Smooth muscle cell (in vitro differentiated cells): ENCODE measurements around the gene WRNIP1. TPM values are rescaled to one million over a fixed set of nuclear protein-coding genes. Genes with fewer than 3 reads are reported as not detected.

Source experiments
- DNase-seq: peaks from one replicate; lab custom pipeline; 2025; ENCODE audit not compliant: unreplicated experiment; lab: John Stamatoyannopoulos, UW
- H2AFZ ChIP-seq: fragments of 200-600 bp; sonication (generic); 2 replicates; pipeline ENCODE4 v1.6.0; 2016; ENCODE audit warnings: antibody characterized with exemption, low read depth, mild to moderate bottlenecking
- H3F3A ChIP-seq: fragments of 200-600 bp; sonication (generic); 2 replicates; pipeline ENCODE4 v1.6.0; 2017; ENCODE audit warnings: antibody characterized with exemption, low read depth
- H3K27ac ChIP-seq: fragments of 200-600 bp; sonication (generic); 2 replicates; pipeline ENCODE4 v1.5.1; 2016; ENCODE audit warnings: low read depth, mild to moderate bottlenecking
- H3K27me3 ChIP-seq: fragments of 200-600 bp; sonication (generic); 2 replicates; pipeline ENCODE4 v1.6.1; 2016; ENCODE audit warnings: low read depth, mild to moderate bottlenecking
- H3K36me3 ChIP-seq: fragments of 200-600 bp; sonication (generic); 2 replicates; pipeline ENCODE4 v1.5.1; 2016; ENCODE audit warnings: low read depth
- H3K4me1 ChIP-seq: fragments of 200-600 bp; sonication (generic); 2 replicates; pipeline ENCODE4 v1.5.1; 2016; ENCODE audit warnings: low read depth
- H3K4me2 ChIP-seq: fragments of 200-600 bp; sonication (generic); 2 replicates; pipeline ENCODE4 v1.6.0; 2016; ENCODE audit warnings: mild to moderate bottlenecking
- H3K4me3 ChIP-seq: fragments of 200-600 bp; sonication (generic); 2 replicates; pipeline ENCODE4 v1.5.1; 2016; ENCODE audit warnings: mild to moderate bottlenecking
- H3K79me2 ChIP-seq: fragments of 200-600 bp; sonication (generic); 2 replicates; pipeline ENCODE4 v1.6.0; 2016; ENCODE audit warnings: low read depth, mild to moderate bottlenecking
- H3K9ac ChIP-seq: fragments of 200-600 bp; sonication (generic); 2 replicates; pipeline ENCODE4 v1.6.0; 2016; ENCODE audit warnings: low read depth
- H3K9me3 ChIP-seq: fragments of 200-600 bp; sonication (generic); replicated peaks from 2 replicates; pipeline ENCODE4 v1.5.1; 2016; ENCODE audit warnings: low read depth
- H4K20me1 ChIP-seq: fragments of 200-600 bp; sonication (generic); 2 replicates; pipeline ENCODE4 v1.6.0; 2016; ENCODE audit warnings: low read depth
- WGBS: methylation state at CpG from one replicate; pipeline ENCODE4 v1.1.7; 2016; ENCODE audit warnings: low lambda C conversion rate; 5-methylcytosine and 5-hydroxymethylcytosine counted together
- polyA plus RNA-seq: library from polyadenylated mRNA; unstranded; fragments of >200 nt; fragmentation: Nextera tagmentation; extraction: Ambion mirVana; gene quantifications from 2 replicates; pipeline ENCODE4 v1.2.1, GENCODE V29; 2016
- total RNA-seq: library from RNA; depleted of rRNA; stranded (reverse); fragments of >200 nt; gene quantifications from 2 replicates; pipeline ENCODE4 v1.2.3, GENCODE V29; 2014
- TF ChIP-seq, protein P1 (sequence below): fragments of 200-600 bp; sonication (generic); IDR thresholded peaks from 2 replicates; pipeline ENCODE4 v1.5.1; 2017; ENCODE audit warnings: borderline replicate concordance, mild to moderate bottlenecking, antibody characterized with exemption; ENCODE audit not compliant: insufficient read depth, poor library complexity, severe bottlenecking

Gene WRNIP1
- total and polyA plus RNA-seq, 2 experiments from 2014 or later, result 20.0 to 29.6 TPM

- peaks cover 16% of the 10 kb centered on the region for H3K4me1 ChIP-seq
- WGBS, result 64% methylated on average over 3 of the region's 3 CpGs
- H3K27ac ChIP-seq, result no peak overlapping the region
- H3K4me2 ChIP-seq, result no peak overlapping the region
- H3F3A ChIP-seq, result no peaks in the 10 kb centered on the region
- H3K4me3 ChIP-seq, result no peak overlapping the region
- H4K20me1 ChIP-seq, result peaks cover 99% of the 10 kb centered on the region
- no peaks in the 10 kb centered on the region for H3K9me3 ChIP-seq
- H3K9ac ChIP-seq, result no peak overlapping the region
- TF ChIP-seq, protein P1, sequence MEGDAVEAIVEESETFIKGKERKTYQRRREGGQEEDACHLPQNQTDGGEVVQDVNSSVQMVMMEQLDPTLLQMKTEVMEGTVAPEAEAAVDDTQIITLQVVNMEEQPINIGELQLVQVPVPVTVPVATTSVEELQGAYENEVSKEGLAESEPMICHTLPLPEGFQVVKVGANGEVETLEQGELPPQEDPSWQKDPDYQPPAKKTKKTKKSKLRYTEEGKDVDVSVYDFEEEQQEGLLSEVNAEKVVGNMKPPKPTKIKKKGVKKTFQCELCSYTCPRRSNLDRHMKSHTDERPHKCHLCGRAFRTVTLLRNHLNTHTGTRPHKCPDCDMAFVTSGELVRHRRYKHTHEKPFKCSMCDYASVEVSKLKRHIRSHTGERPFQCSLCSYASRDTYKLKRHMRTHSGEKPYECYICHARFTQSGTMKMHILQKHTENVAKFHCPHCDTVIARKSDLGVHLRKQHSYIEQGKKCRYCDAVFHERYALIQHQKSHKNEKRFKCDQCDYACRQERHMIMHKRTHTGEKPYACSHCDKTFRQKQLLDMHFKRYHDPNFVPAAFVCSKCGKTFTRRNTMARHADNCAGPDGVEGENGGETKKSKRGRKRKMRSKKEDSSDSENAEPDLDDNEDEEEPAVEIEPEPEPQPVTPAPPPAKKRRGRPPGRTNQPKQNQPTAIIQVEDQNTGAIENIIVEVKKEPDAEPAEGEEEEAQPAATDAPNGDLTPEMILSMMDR, result no peak
- H3K36me3 ChIP-seq, result peaks cover 3% of the 10 kb centered on the region
- no peak overlapping the region for H2AFZ ChIP-seq
- peaks cover 100% of the 10 kb centered on the region for H3K79me2 ChIP-seq
- DNase-seq, result no peak
- H3K27me3 ChIP-seq, result no peaks in the 10 kb centered on the region
Measured at GRCh38 chr6:2773449-2773848, 8.3 kb downstream of the WRNIP1 start.

DNA sequence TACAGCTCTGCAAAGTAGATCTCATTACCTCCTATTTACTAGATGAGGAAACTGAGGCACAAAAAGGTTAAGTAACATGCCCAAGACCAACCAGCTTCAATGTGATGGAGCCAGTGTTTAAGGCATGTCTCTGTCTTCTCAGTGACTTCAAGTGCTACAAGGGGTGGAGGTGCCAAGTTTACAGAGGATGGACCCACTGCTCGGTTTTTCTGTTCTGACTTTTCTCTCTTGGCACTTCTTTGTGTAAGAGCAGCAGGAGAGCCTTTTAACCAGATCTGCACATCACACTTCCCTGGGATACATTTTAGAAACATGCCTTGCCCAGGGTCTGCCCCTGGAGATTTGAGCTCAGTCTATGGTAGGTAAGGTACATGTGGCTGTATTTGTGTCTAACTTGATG is 9.8 kb downstream of the WRNIP1 start:
- H3K79me2 ChIP-seq, result peaks cover 90% of the 10 kb centered on the region
- H3K9me3 ChIP-seq, result no peaks in the 10 kb centered on the region
- TF ChIP-seq, protein P1, result no peak
- H3K9ac ChIP-seq, result no peak overlapping the region
- H3F3A ChIP-seq, result no peaks in the 10 kb centered on the region
- no peak overlapping the region for H3K4me2 ChIP-seq
- no peak overlapping the region for H3K27ac ChIP-seq
- H3K4me3 ChIP-seq, result no peak overlapping the region
- peaks cover 5% of the 10 kb centered on the region for H3K4me1 ChIP-seq
- peaks cover 13% of the 10 kb centered on the region for H3K36me3 ChIP-seq
- no peak for DNase-seq
- H3K27me3 ChIP-seq, result no peaks in the 10 kb centered on the region
- no peak overlapping the region for H2AFZ ChIP-seq
- 100% methylated on average over 1 of the region's 1 CpG for WGBS
- H4K20me1 ChIP-seq, result peaks cover 95% of the 10 kb centered on the region

DNA sequence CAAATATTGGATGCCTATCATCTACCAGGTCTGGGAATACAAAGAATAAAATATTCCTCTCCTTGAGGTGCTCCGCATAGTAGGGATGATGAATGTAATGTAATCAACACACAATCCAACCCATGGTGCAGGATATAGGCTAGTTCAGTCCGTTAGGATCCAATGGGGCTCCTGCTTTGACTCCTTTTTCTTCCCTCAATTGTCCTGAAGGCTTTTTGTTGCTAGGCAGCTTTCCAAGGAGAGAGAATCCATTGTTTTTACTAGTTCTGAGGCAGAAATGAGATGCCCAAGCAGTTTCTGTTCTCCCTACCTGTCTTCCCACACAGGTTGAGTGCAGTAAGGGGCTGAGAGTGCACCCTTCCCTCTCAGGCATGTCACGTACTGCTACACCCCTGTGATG is 12.1 kb downstream of the WRNIP1 start:
- peaks cover 89% of the 10 kb centered on the region for H4K20me1 ChIP-seq
- H3K36me3 ChIP-seq, result peaks cover 10% of the 10 kb centered on the region
- H2AFZ ChIP-seq, result no peak overlapping the region
- peaks cover 68% of the 10 kb centered on the region for H3K79me2 ChIP-seq
- H3K4me2 ChIP-seq, result no peak overlapping the region
- H3K27ac ChIP-seq, result no peak overlapping the region
- H3K9me3 ChIP-seq, result no peaks in the 10 kb centered on the region
- H3F3A ChIP-seq, result no peaks in the 10 kb centered on the region
- H3K27me3 ChIP-seq, result no peaks in the 10 kb centered on the region
- no peak for DNase-seq
- H3K9ac ChIP-seq, result no peak overlapping the region
- TF ChIP-seq, protein P1, result no peak
- H3K4me3 ChIP-seq, result no peak overlapping the region
- WGBS, result 94% methylated on average over 3 of the region's 3 CpGs
- H3K4me1 ChIP-seq, result peaks cover 2% of the 10 kb centered on the region

- Histone ChIP-seq H3K4me2 (no peak overlapping the region), H4K20me1 (peaks cover 82% of the 10 kb centered on the region), H3K36me3 (peaks cover 10% of the 10 kb centered on the region), H3K4me3 (no peak overlapping the region), H2AFZ (no peak overlapping the region), H3K4me1 (peaks cover 2% of the 10 kb centered on the region), H3K9ac (no peak overlapping the region), H3K27me3 (no peaks in the 10 kb centered on the region), H3F3A (no peaks in the 10 kb centered on the region), H3K27ac (no peak overlapping the region), H3K9me3 (no peaks in the 10 kb centered on the region), H3K79me2 (peaks cover 40% of the 10 kb centered on the region)
- TF ChIP-seq, protein P1, result no peak
- DNase-seq, result no peak
- WGBS, result 93% methylated on average over 9 of the region's 9 CpGs
Measured at GRCh38 chr6:2780102-2780737, 15.0 kb downstream of the WRNIP1 start.
